HG02571 (cell line): ENCODE data around the gene ZFP36L2.

ENCODE experiments used
- ATAC-seq: cut with Tn5 transposase; IDR thresholded peaks from one replicate; pipeline ENCODE4 v1.9.1; 2021; ENCODE audit warnings: mild to moderate bottlenecking, moderate library complexity; ENCODE audit not compliant: unreplicated experiment

ZFP36L2 gene

GRCh38 chr2:43224571-43225092 is 1.8 kb downstream of the ZFP36L2 start:
- ATAC-seq = no peak

GRCh38 chr2:43224131-43224570 is 2.3 kb downstream of the ZFP36L2 start:
- no peak for ATAC-seq

GRCh38 chr2:43223521-43224001 is 2.8 kb downstream of the ZFP36L2 start:
- ATAC-seq = no peak

- no peak for ATAC-seq
These were observed 3.7 kb downstream of the ZFP36L2 start for GRCh38 chr2:43222475-43223309.

- no peak for ATAC-seq
These were observed 4.5 kb downstream of the ZFP36L2 start for GRCh38 chr2:43221763-43222474.

- ATAC-seq = no peak
These were observed 5.2 kb downstream of the ZFP36L2 start for GRCh38 chr2:43221124-43221762.

- ATAC-seq = no peak
These were observed 5.7 kb downstream of the ZFP36L2 start for GRCh38 chr2:43220760-43221123.

GRCh38 chr2:43220229-43220751 is 6.1 kb downstream of the ZFP36L2 start:
- ATAC-seq = no peak

- ATAC-seq = peak; percentile 48
These were observed 6.8 kb downstream of the ZFP36L2 start for GRCh38 chr2:43219383-43220228.

- ATAC-seq = peak; percentile 29
These were observed 7.6 kb downstream of the ZFP36L2 start for GRCh38 chr2:43218702-43219382.

- ATAC-seq = no peak
These were observed 8.2 kb downstream of the ZFP36L2 start for GRCh38 chr2:43218155-43218701.

- no peak for ATAC-seq
These were observed 8.9 kb downstream of the ZFP36L2 start for GRCh38 chr2:43217228-43218154.

GRCh38 chr2:43216629-43217028 is 9.8 kb downstream of the ZFP36L2 start:
- ATAC-seq = no peak

- no peak for ATAC-seq
These were observed 10.6 kb downstream of the ZFP36L2 start for GRCh38 chr2:43215673-43216255.

GRCh38 chr2:43214253-43214652 is 12.2 kb downstream of the ZFP36L2 start:
- ATAC-seq = no peak

GRCh38 chr2:43212931-43213330 is 13.5 kb downstream of the ZFP36L2 start:
- no peak for ATAC-seq

- ATAC-seq = no peak
These were observed 14.1 kb downstream of the ZFP36L2 start for GRCh38 chr2:43212216-43212835.
